Loucy (cell line): ENCODE measurements around the gene TRIO.

ENCODE experiments used
- EZH2phosphoT487 ChIP-seq: fragments of 200-600 bp; IDR thresholded peaks from 2 replicates; pipeline ENCODE4 v1.6.1; 2018; ENCODE audit warnings: antibody characterized with exemption, mild to moderate bottlenecking, moderate library complexity, borderline replicate concordance
- TF ChIP-seq, protein P1 (sequence below): fragments of 200-600 bp; sonication (generic); conservative IDR thresholded peaks from 2 replicates; pipeline ENCODE4 v1.5.1; 2014; ENCODE audit warnings: mild to moderate bottlenecking, antibody characterized with exemption, low read length

DNA sequence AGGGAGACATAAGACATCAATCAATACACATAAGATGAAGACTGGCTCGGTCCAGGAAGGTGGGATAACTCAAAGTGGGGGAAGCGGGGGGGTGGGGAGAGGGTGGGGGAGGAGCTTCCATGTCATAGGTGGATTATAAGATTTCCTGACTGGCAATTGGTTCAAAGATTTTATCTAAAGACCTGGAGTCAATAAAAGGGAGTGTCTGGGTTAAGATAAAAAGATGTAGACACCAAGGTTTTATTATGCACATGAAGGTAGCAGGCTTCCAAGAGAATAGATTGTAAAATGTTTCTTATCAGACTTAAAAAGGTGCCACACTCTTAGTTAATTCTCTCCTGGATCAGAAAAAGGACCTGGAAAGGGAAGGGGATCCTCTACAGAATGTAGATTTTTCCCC lies 412.9 kb downstream of the TRIO start:
- TF ChIP-seq, protein P1, sequence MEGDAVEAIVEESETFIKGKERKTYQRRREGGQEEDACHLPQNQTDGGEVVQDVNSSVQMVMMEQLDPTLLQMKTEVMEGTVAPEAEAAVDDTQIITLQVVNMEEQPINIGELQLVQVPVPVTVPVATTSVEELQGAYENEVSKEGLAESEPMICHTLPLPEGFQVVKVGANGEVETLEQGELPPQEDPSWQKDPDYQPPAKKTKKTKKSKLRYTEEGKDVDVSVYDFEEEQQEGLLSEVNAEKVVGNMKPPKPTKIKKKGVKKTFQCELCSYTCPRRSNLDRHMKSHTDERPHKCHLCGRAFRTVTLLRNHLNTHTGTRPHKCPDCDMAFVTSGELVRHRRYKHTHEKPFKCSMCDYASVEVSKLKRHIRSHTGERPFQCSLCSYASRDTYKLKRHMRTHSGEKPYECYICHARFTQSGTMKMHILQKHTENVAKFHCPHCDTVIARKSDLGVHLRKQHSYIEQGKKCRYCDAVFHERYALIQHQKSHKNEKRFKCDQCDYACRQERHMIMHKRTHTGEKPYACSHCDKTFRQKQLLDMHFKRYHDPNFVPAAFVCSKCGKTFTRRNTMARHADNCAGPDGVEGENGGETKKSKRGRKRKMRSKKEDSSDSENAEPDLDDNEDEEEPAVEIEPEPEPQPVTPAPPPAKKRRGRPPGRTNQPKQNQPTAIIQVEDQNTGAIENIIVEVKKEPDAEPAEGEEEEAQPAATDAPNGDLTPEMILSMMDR = no peak
- TF ChIP-seq EZH2phosphoT487 = no peak
